Adipose tissue (tissue), 3 donors: ENCODE data around the gene ERCC6L2. TPM values are rescaled to one million over a fixed set of nuclear protein-coding genes. Genes with fewer than 3 reads are reported as not detected.

Source experiments
- H3K27ac ChIP-seq: one replicate; pipeline ENCODE4 v1.5.1; 2013; ENCODE audit warnings: low read depth, low read length
- WGBS, 3 donors: extraction: QIAGEN DNeasy Blood & Tissue Kit; methylation state at CpG; one replicate each; pipeline ENCODE4 v1.1.7; 2013; 5-methylcytosine and 5-hydroxymethylcytosine counted together
- polyA plus RNA-seq, 3 donors: library from polyadenylated mRNA; stranded (reverse); fragments of 200-250 nt; gene quantifications; one replicate each; pipeline ENCODE4 v1.2.3, GENCODE V29; 2013
- donor health status: healthy with polysubstance abuse.
- donor health status: Bipolar disorder and iron deficiency.
- donor health status: healthy.

ERCC6L2 gene
- polyA plus RNA-seq, result 1 to 10 TPM; 6.7 to 8.4 (median 8.0) TPM

- H3K27ac ChIP-seq, result peak within 1 kb of the TSS; percentile 95
- 0 to 1% (median 1%) methylated on average over 68 to 74 of the region's 74 CpGs for WGBS, 3 donors
These were observed at the start of gene ERCC6L2 for GRCh38 chr9:95875305-95876137. Gene ERCC6L2 (plus strand): TSS chr9:95875691. CDS start chr9:95876039, 348 bp downstream.

GRCh38 chr9:95826183-95826838, 49.2 kb upstream of the ERCC6L2 start:
- 69 to 87% (median 80%) methylated on average over 8 of the region's 8 CpGs for WGBS, 3 donors
- no peak overlapping the region for H3K27ac ChIP-seq

GRCh38 chr9:95830768-95831167, 44.7 kb upstream of the ERCC6L2 start:
- WGBS, 3 donors, result 96 to 99% (median 97%) methylated on average over 3 of the region's 3 CpGs
- H3K27ac ChIP-seq, result no peak overlapping the region

- no peak overlapping the region for H3K27ac ChIP-seq
These were observed 43.7 kb upstream of the ERCC6L2 start for GRCh38 chr9:95831810-95832209.

GRCh38 chr9:95833546-95834178, 41.8 kb upstream of the ERCC6L2 start:
- 86 to 89% (median 87%) methylated on average over 6 of the region's 6 CpGs for WGBS, 3 donors
- no peak overlapping the region for H3K27ac ChIP-seq

- no peak overlapping the region for H3K27ac ChIP-seq
- WGBS, 3 donors, result 69 to 79% (median 77%) methylated on average over 3 of the region's 3 CpGs
These were observed 41.1 kb upstream of the ERCC6L2 start for GRCh38 chr9:95834281-95834907.

- WGBS, 3 donors, result 42 to 65% (median 60%) methylated on average over 2 of the region's 2 CpGs
- no peak overlapping the region for H3K27ac ChIP-seq
These were observed 40.1 kb upstream of the ERCC6L2 start for GRCh38 chr9:95835393-95835792.

- no peak overlapping the region for H3K27ac ChIP-seq
- WGBS, 3 donors, result 86 to 94% (median 93%) methylated on average over 1 of the region's 1 CpG
These were observed 39.4 kb upstream of the ERCC6L2 start for GRCh38 chr9:95836072-95836471.

GRCh38 chr9:95839012-95839411, 36.5 kb upstream of the ERCC6L2 start:
- WGBS, 3 donors, result 91 to 96% (median 96%) methylated on average over 3 of the region's 3 CpGs
- no peak overlapping the region for H3K27ac ChIP-seq

GRCh38 chr9:95840074-95840473, 35.4 kb upstream of the ERCC6L2 start:
- H3K27ac ChIP-seq, result no peak overlapping the region
- 65 to 78% (median 67%) methylated on average over 2 of the region's 2 CpGs for WGBS, 3 donors

- no peak overlapping the region for H3K27ac ChIP-seq
- 93 to 98% (median 94%) methylated on average over 3 of the region's 3 CpGs for WGBS, 3 donors
These were observed 34.1 kb upstream of the ERCC6L2 start for GRCh38 chr9:95841377-95841776.

- H3K27ac ChIP-seq, result no peak overlapping the region
- 40 to 78% (median 72%) methylated on average over 1 of the region's 1 CpG for WGBS, 3 donors
These were observed 29.7 kb upstream of the ERCC6L2 start for GRCh38 chr9:95845751-95846150.

- H3K27ac ChIP-seq, result no peak overlapping the region
These were observed 26.7 kb upstream of the ERCC6L2 start for GRCh38 chr9:95848764-95849163.

GRCh38 chr9:95852059-95853032, 23.1 kb upstream of the ERCC6L2 start:
- no peak overlapping the region for H3K27ac ChIP-seq
- 72 to 85% (median 81%) methylated on average over 7 of the region's 7 CpGs for WGBS, 3 donors

- H3K27ac ChIP-seq, result no peak overlapping the region
- WGBS, 3 donors, result 65 to 77% (median 65%) methylated on average over 1 of the region's 1 CpG
These were observed 21.0 kb upstream of the ERCC6L2 start for GRCh38 chr9:95854386-95855020.

- H3K27ac ChIP-seq, result no peak overlapping the region
These were observed 19.5 kb upstream of the ERCC6L2 start for GRCh38 chr9:95855961-95856360.

- 46 to 61% (median 50%) methylated on average over 2 of the region's 2 CpGs for WGBS, 3 donors
- H3K27ac ChIP-seq, result no peak overlapping the region
These were observed 18.4 kb upstream of the ERCC6L2 start for GRCh38 chr9:95857124-95857523.

- no peak overlapping the region for H3K27ac ChIP-seq
These were observed 17.6 kb upstream of the ERCC6L2 start for GRCh38 chr9:95857896-95858295.
